Measurements from ENCODE around the gene SH3BGR.

Gene SH3BGR

GRCh38 chr21:39430016-39430415 is 21.8 kb upstream of the SH3BGR start:
- Histone ChIP-seq H3K36me3 (ENCODE audit: low read depth) (no peaks in the 10 kb centered on the region), H3K27me3 (ENCODE audit: insufficient read depth, poor library complexity, severe bottlenecking) (no peaks in the 10 kb centered on the region), H3K9me3 (ENCODE audit: severe bottlenecking) (no peaks in the 10 kb centered on the region), H3K4me1 (ENCODE audit: insufficient read depth, poor library complexity, severe bottlenecking) (no peaks in the 10 kb centered on the region), H3K27ac (ENCODE audit: poor library complexity, severe bottlenecking) (no peak overlapping the region), H3K4me3 (ENCODE audit: severe bottlenecking) (no peak overlapping the region)
- DNase-seq (ENCODE audit: low spot score) (no peak), ATAC-seq (ENCODE audit: low read depth) (no peak)
- no peak for TF ChIP-seq CTCF (IDR thresholded peaks at IDR 0.05; ENCODE audit: poor library complexity, severe bottlenecking)

GRCh38 chr21:39430457-39430856 is 21.3 kb upstream of the SH3BGR start:
- Histone ChIP-seq H3K4me3 (ENCODE audit: severe bottlenecking) (no peak overlapping the region), H3K4me1 (ENCODE audit: insufficient read depth, poor library complexity, severe bottlenecking) (no peaks in the 10 kb centered on the region), H3K27ac (ENCODE audit: poor library complexity, severe bottlenecking) (no peak overlapping the region), H3K27me3 (ENCODE audit: insufficient read depth, poor library complexity, severe bottlenecking) (no peaks in the 10 kb centered on the region), H3K36me3 (ENCODE audit: low read depth) (no peaks in the 10 kb centered on the region), H3K9me3 (ENCODE audit: severe bottlenecking) (no peaks in the 10 kb centered on the region)
- TF ChIP-seq CTCF (IDR thresholded peaks at IDR 0.05; ENCODE audit: poor library complexity, severe bottlenecking) = no peak
- DNase-seq (ENCODE audit: low spot score) (no peak), ATAC-seq (ENCODE audit: low read depth) (no peak)

- no peak for TF ChIP-seq CTCF (IDR thresholded peaks at IDR 0.05; ENCODE audit: poor library complexity, severe bottlenecking)
- ATAC-seq (ENCODE audit: low read depth) = no peak
- no peak overlapping the region for H3K4me3 ChIP-seq (ENCODE audit: severe bottlenecking)
- no peaks in the 10 kb centered on the region for H3K36me3 ChIP-seq (ENCODE audit: low read depth)
- no peaks in the 10 kb centered on the region for H3K27me3 ChIP-seq (ENCODE audit: insufficient read depth, poor library complexity, severe bottlenecking)
- no peaks in the 10 kb centered on the region for H3K4me1 ChIP-seq (ENCODE audit: insufficient read depth, poor library complexity, severe bottlenecking)
- no peak for DNase-seq (ENCODE audit: low spot score)
- H3K9me3 ChIP-seq (ENCODE audit: severe bottlenecking) = no peaks in the 10 kb centered on the region
- H3K27ac ChIP-seq (ENCODE audit: poor library complexity, severe bottlenecking) = no peak overlapping the region
These were observed 20.8 kb upstream of the SH3BGR start for GRCh38 chr21:39430954-39431353.

- H3K27ac ChIP-seq (ENCODE audit: poor library complexity, severe bottlenecking) = no peak overlapping the region
- no peak for ATAC-seq (ENCODE audit: low read depth)
- no peak for TF ChIP-seq CTCF (IDR thresholded peaks at IDR 0.05; ENCODE audit: poor library complexity, severe bottlenecking)
- no peak for DNase-seq (ENCODE audit: low spot score)
- no peaks in the 10 kb centered on the region for H3K36me3 ChIP-seq (ENCODE audit: low read depth)
- no peak overlapping the region for H3K4me3 ChIP-seq (ENCODE audit: severe bottlenecking)
- no peaks in the 10 kb centered on the region for H3K4me1 ChIP-seq (ENCODE audit: insufficient read depth, poor library complexity, severe bottlenecking)
- no peaks in the 10 kb centered on the region for H3K9me3 ChIP-seq (ENCODE audit: severe bottlenecking)
- no peaks in the 10 kb centered on the region for H3K27me3 ChIP-seq (ENCODE audit: insufficient read depth, poor library complexity, severe bottlenecking)
These were observed 16.8 kb upstream of the SH3BGR start for GRCh38 chr21:39434950-39435349.

- Histone ChIP-seq H3K4me1 (ENCODE audit: insufficient read depth, poor library complexity, severe bottlenecking) (no peaks in the 10 kb centered on the region), H3K36me3 (ENCODE audit: low read depth) (no peaks in the 10 kb centered on the region), H3K27me3 (ENCODE audit: insufficient read depth, poor library complexity, severe bottlenecking) (no peaks in the 10 kb centered on the region), H3K4me3 (ENCODE audit: severe bottlenecking) (no peak overlapping the region), H3K9me3 (ENCODE audit: severe bottlenecking) (no peaks in the 10 kb centered on the region), H3K27ac (ENCODE audit: poor library complexity, severe bottlenecking) (no peak overlapping the region)
- DNase-seq (ENCODE audit: low spot score) (no peak), ATAC-seq (ENCODE audit: low read depth) (no peak)
- no peak for TF ChIP-seq CTCF (IDR thresholded peaks at IDR 0.05; ENCODE audit: poor library complexity, severe bottlenecking)
These were observed 12.5 kb upstream of the SH3BGR start for GRCh38 chr21:39439232-39439631.
